Activated CD8-positive, alpha-beta T cell treated with anti-CD3 and anti-CD28 coated beads, Interleukin-2, amount 10 ng/mL, durations not matched to agents 7 days and 5 days (primary cell): ENCODE data around the gene PTGER4. TPM values are rescaled to one million over a fixed set of nuclear protein-coding genes. Genes with fewer than 3 reads are reported as not detected.
"Not testable (repeated sequence)": the region's sequence is repeated elsewhere in the genome, so short reads cannot be mapped to it uniquely, and the experiment has no call there.

ENCODE experiments used
- ATAC-seq: fragments of 150-1000 bp; cut with Tn5 transposase; one replicate; pipeline ENCODE4 v1.10.0; 2021; ENCODE audit warnings: moderate library complexity
- CTCF ChIA-PET: fragments of 350-600 bp; sonication (Branson Sonifier 250); formaldehyde crosslinking; loops from one replicate; lab custom pipeline; 2021; ENCODE audit warnings: antibody characterized with exemption; lab: Charles Lee
- POLR2A ChIA-PET: fragments of 350-600 bp; sonication (Branson Sonifier 250); formaldehyde crosslinking; loops from one replicate; lab custom pipeline; 2021; ENCODE audit warnings: antibody characterized with exemption; lab: Charles Lee
- DNase-seq: peaks from one replicate; pipeline ENCODE4 v3.0.0-alpha.2; 2020
- H3K27ac Mint-ChIP-seq: one replicate; pipeline ENCODE4 v1.8.0; 2021; ENCODE audit warnings: mild to moderate bottlenecking, mixed read lengths
- H3K27me3 Mint-ChIP-seq: one replicate; pipeline ENCODE4 v1.8.0; 2021; ENCODE audit warnings: low read depth, mixed read lengths
- H3K36me3 Mint-ChIP-seq: one replicate; pipeline ENCODE4 v1.8.0; 2021; ENCODE audit warnings: low read depth, mixed read lengths
- H3K4me1 Mint-ChIP-seq: one replicate; pipeline ENCODE4 v1.8.0; 2021; ENCODE audit warnings: low read depth, mixed read lengths
- H3K4me3 Mint-ChIP-seq: one replicate; pipeline ENCODE4 v1.8.0; 2021; ENCODE audit warnings: mild to moderate bottlenecking, mixed read lengths
- H3K9me3 Mint-ChIP-seq: one replicate; pipeline ENCODE4 v1.8.0; 2022; ENCODE audit warnings: mixed read lengths; ENCODE audit not compliant: insufficient read depth
- total RNA-seq, 2 experiments: library from RNA; stranded (reverse); gene quantifications; one replicate each; pipeline ENCODE4 v1.2.3, GENCODE V29; 2021

The PTGER4 gene
- total RNA-seq, 2 experiments from 2014 or later, result 45.8 to 50.8 TPM

- ChIA-PET CTCF (interaction anchor here (1.0 to 4.9 kb wide), 13 partner anchors 11 to 243 kb away, joined by 3 to 34 read pairs (median 5); partner anchors contain the start of gene PTGER4), POLR2A (interaction anchor here (0.9 to 4.5 kb wide), 9 partner anchors 13 to 252 kb away, joined by 3 to 60 read pairs (median 7); partner anchors contain the start of gene PTGER4)
- H3K27ac Mint-ChIP-seq, result peak overlapping the region; percentile 90
Measured at GRCh38 chr5:40653221-40654022, 26.3 kb upstream of the PTGER4 start.

GRCh38 chr5:40654377-40654991, 25.2 kb upstream of the PTGER4 start:
- Mint-ChIP-seq H3K4me3 (peak overlapping the region; percentile 81), H3K36me3 (peaks cover 19% of the 10 kb centered on the region), H3K4me1 (peaks cover 78% of the 10 kb centered on the region), H3K27me3 (no peaks in the 10 kb centered on the region), H3K27ac (peak overlapping the region; percentile 90), H3K9me3 (peaks cover 9% of the 10 kb centered on the region)
- no peak for DNase-seq
- ChIA-PET POLR2A (interaction anchor here (0.6 to 4.5 kb wide), 7 partner anchors 15 to 1485 kb away, joined by 4 to 60 read pairs (median 11); partner anchors contain the start of gene PTGER4), CTCF (interaction anchor here (0.6 to 4.9 kb wide), 7 partner anchors 16 to 509 kb away, joined by 3 to 34 read pairs (median 4); partner anchors contain the start of gene PTGER4)
- no peak for ATAC-seq

More at GRCh38 chr5:40653221-40654022, 26.3 kb upstream of the PTGER4 start:
- Mint-ChIP-seq H3K36me3 (peaks cover 22% of the 10 kb centered on the region), H3K4me1 (peaks cover 86% of the 10 kb centered on the region), H3K27me3 (no peaks in the 10 kb centered on the region), H3K9me3 (peaks cover 9% of the 10 kb centered on the region), H3K4me3 (peak overlapping the region; percentile 81)
- peak; percentile 52 for ATAC-seq
- DNase-seq, result peak; percentile 44

GRCh38 chr5:40655138-40655537, 24.6 kb upstream of the PTGER4 start:
- ChIA-PET CTCF (interaction anchor here (0.6 to 4.9 kb wide), 8 partner anchors 21 to 510 kb away, joined by 3 to 34 read pairs (median 4); partner anchors contain the start of gene PTGER4), POLR2A (interaction anchor here (0.6 to 4.5 kb wide), 8 partner anchors 15 to 1486 kb away, joined by 3 to 60 read pairs (median 6); partner anchors contain the start of genes PRKAA1 and PTGER4)
- H3K27ac Mint-ChIP-seq, result peak overlapping the region; percentile 90
- H3K27me3 Mint-ChIP-seq, result no peaks in the 10 kb centered on the region
- peaks cover 9% of the 10 kb centered on the region for H3K9me3 Mint-ChIP-seq
- H3K4me1 Mint-ChIP-seq, result peaks cover 72% of the 10 kb centered on the region
- DNase-seq (no peak), ATAC-seq (no peak)
- H3K36me3 Mint-ChIP-seq, result peaks cover 19% of the 10 kb centered on the region
- peak overlapping the region; percentile 81 for H3K4me3 Mint-ChIP-seq

GRCh38 chr5:40656091-40656490, 23.6 kb upstream of the PTGER4 start:
- peak overlapping the region; percentile 35 for H3K27ac Mint-ChIP-seq
- H3K9me3 Mint-ChIP-seq, H3K4me3 Mint-ChIP-seq, DNase-seq, H3K27me3 Mint-ChIP-seq, ATAC-seq: not testable (repeated sequence)
- ChIA-PET CTCF (interaction anchor here (1.1 to 4.9 kb wide), 4 partner anchors 26 to 254 kb away, joined by 4 to 34 read pairs (median 4); partner anchors contain the start of gene PTGER4), POLR2A (interaction anchor here (0.7 to 4.5 kb wide), 4 partner anchors 20 to 249 kb away, joined by 3 to 60 read pairs (median 8); partner anchors contain the start of gene PTGER4)
- H3K4me1 Mint-ChIP-seq, result peaks cover 65% of the 10 kb centered on the region
- H3K36me3 Mint-ChIP-seq, result peaks cover 19% of the 10 kb centered on the region

GRCh38 chr5:40656766-40657165, 22.9 kb upstream of the PTGER4 start:
- Mint-ChIP-seq H3K4me3 (no peak overlapping the region), H3K9me3 (peaks cover 9% of the 10 kb centered on the region), H3K27ac (no peak overlapping the region), H3K4me1 (peaks cover 61% of the 10 kb centered on the region), H3K36me3 (peaks cover 19% of the 10 kb centered on the region), H3K27me3 (no peaks in the 10 kb centered on the region)
- ChIA-PET POLR2A (interaction anchor here (0.7 kb wide), 1 partner anchor 61 kb away, joined by 3 read pairs; no protein-coding TSS in a partner anchor), CTCF (interaction anchor here (1.0 to 1.7 kb wide), 2 partner anchors 32 to 71 kb away, joined by 3 to 4 read pairs; no protein-coding TSS in a partner anchor)
- DNase-seq, result no peak
- no peak for ATAC-seq

GRCh38 chr5:40660751-40661150, 19.0 kb upstream of the PTGER4 start:
- no peak overlapping the region for H3K4me3 Mint-ChIP-seq
- peaks cover 13% of the 10 kb centered on the region for H3K36me3 Mint-ChIP-seq
- H3K27ac Mint-ChIP-seq, result no peak overlapping the region
- ChIA-PET CTCF (interaction anchor here (1.3 to 1.6 kb wide), 2 partner anchors 10 to 13 kb away, joined by 3 read pairs; no protein-coding TSS in a partner anchor), POLR2A (no interaction called here)
- no peak for ATAC-seq
- peaks cover 9% of the 10 kb centered on the region for H3K9me3 Mint-ChIP-seq
- DNase-seq, result no peak
- no peaks in the 10 kb centered on the region for H3K27me3 Mint-ChIP-seq
- H3K4me1 Mint-ChIP-seq, result peaks cover 26% of the 10 kb centered on the region

- POLR2A ChIA-PET, result interaction anchor here (1.3 kb wide), 1 partner anchor 12 kb away, joined by 4 read pairs; no protein-coding TSS in a partner anchor
Measured at GRCh38 chr5:40665635-40666298, 13.9 kb upstream of the PTGER4 start.

GRCh38 chr5:40666657-40667056, 13.1 kb upstream of the PTGER4 start:
- ChIA-PET POLR2A (no interaction called here), CTCF (no interaction called here)
- ATAC-seq, result no peak
- no peak for DNase-seq
- Mint-ChIP-seq H3K27ac (no peak overlapping the region), H3K27me3 (peaks cover 1% of the 10 kb centered on the region), H3K4me3 (no peak overlapping the region), H3K36me3 (no peaks in the 10 kb centered on the region), H3K4me1 (peaks cover 23% of the 10 kb centered on the region), H3K9me3 (no peaks in the 10 kb centered on the region)

More at GRCh38 chr5:40665635-40666298, 13.9 kb upstream of the PTGER4 start:
- Mint-ChIP-seq H3K27ac (no peak overlapping the region), H3K9me3 (no peaks in the 10 kb centered on the region), H3K27me3 (peaks cover 1% of the 10 kb centered on the region), H3K36me3 (no peaks in the 10 kb centered on the region), H3K4me3 (no peak overlapping the region), H3K4me1 (peaks cover 18% of the 10 kb centered on the region)
- DNase-seq (no peak), ATAC-seq (no peak)
- CTCF ChIA-PET, result no interaction called here

GRCh38 chr5:40667161-40667663, 12.5 kb upstream of the PTGER4 start:
- no peak overlapping the region for H3K4me3 Mint-ChIP-seq
- H3K36me3 Mint-ChIP-seq, result no peaks in the 10 kb centered on the region
- ChIA-PET CTCF (no interaction called here), POLR2A (no interaction called here)
- H3K9me3 Mint-ChIP-seq, result no peaks in the 10 kb centered on the region
- DNase-seq (no peak), ATAC-seq (no peak)
- peaks cover 1% of the 10 kb centered on the region for H3K27me3 Mint-ChIP-seq
- peaks cover 24% of the 10 kb centered on the region for H3K4me1 Mint-ChIP-seq
- H3K27ac Mint-ChIP-seq, result no peak overlapping the region

- Mint-ChIP-seq H3K27ac (no peak overlapping the region), H3K27me3 (peaks cover 1% of the 10 kb centered on the region), H3K4me3 (no peak overlapping the region), H3K4me1 (peaks cover 47% of the 10 kb centered on the region), H3K9me3 (no peaks in the 10 kb centered on the region), H3K36me3 (no peaks in the 10 kb centered on the region)
- POLR2A ChIA-PET, result interaction anchor here (0.7 to 2.9 kb wide), 2 partner anchors 9 to 16 kb away, joined by 3 to 18 read pairs; no protein-coding TSS in a partner anchor
- peak; percentile 29 for ATAC-seq
- DNase-seq, result no peak
- CTCF ChIA-PET, result interaction anchor here (0.9 to 1.5 kb wide), 7 partner anchors 16 to 269 kb away, joined by 3 to 5 read pairs (median 3); no protein-coding TSS in a partner anchor
Measured at GRCh38 chr5:40669606-40670390, 9.9 kb upstream of the PTGER4 start.
